ENCODE measurements around the gene PCOLCE2. TPM values are rescaled to one million over a fixed set of nuclear protein-coding genes. Genes with fewer than 3 reads are reported as not detected.

The PCOLCE2 gene
- total and polyA plus RNA-seq, 9 donors = 1.5 to 47.9 (median 3.6) TPM

- TF ChIP-seq POLR2A (IDR thresholded peaks at IDR 0.05) (no peak), CTCF (IDR thresholded peaks at IDR 0.05) (no peak)
- H3K4me1 ChIP-seq (ENCODE audit: insufficient read depth) = no peaks in the 10 kb centered on the region
Measured at GRCh38 chr3:142768338-142768737, 120.5 kb downstream of the PCOLCE2 start.

More at GRCh38 chr3:142768338-142768737, 120.5 kb downstream of the PCOLCE2 start:
- H3K27ac ChIP-seq = no peak overlapping the region
- H3K9me3 ChIP-seq = no peaks in the 10 kb centered on the region
- H3K27me3 ChIP-seq = no peaks in the 10 kb centered on the region
- H3K4me3 ChIP-seq = no peak overlapping the region
- no peak for DNase-seq
- intact Hi-C loops (cut with DNase I) = no loop called here
- H3K36me3 ChIP-seq = no peaks in the 10 kb centered on the region

Small RNA genes lying within 50 kb of the gene (small RNA-seq; reads per million reads assigned to genes)
- gene RNU7-47P = not detected

Other genes starting within 250 kb of the PCOLCE2 start
- 10 to 100 TPM; 20.2 to 41.7 (median 35.4) TPM for gene TRPC1, start 165.0 kb downstream of the PCOLCE2 start, total RNA-seq
- 10 to 100 TPM; 12.6 to 14.0 TPM for gene TRPC1, start 165.0 kb downstream of the PCOLCE2 start, polyA plus RNA-seq
- under 1 TPM in 1 of 7 donors, not detected in 6; 0.08 TPM for gene PAQR9, start 74.6 kb upstream of the PCOLCE2 start, total RNA-seq
- under 1 TPM; 0.04 to 0.07 TPM for gene PAQR9, start 74.6 kb upstream of the PCOLCE2 start, polyA plus RNA-seq
- 100 to 1,000 TPM in 1 of 7 donors, 10 to 100 TPM in 6; 82.6 to 117 (median 98.0) TPM for gene U2SURP, start 112.5 kb upstream of the PCOLCE2 start, total RNA-seq
- 10 to 100 TPM; 32.3 to 61.3 TPM for gene U2SURP, start 112.5 kb upstream of the PCOLCE2 start, polyA plus RNA-seq
- gene CHST2, start 230.7 kb upstream of the PCOLCE2 start, total RNA-seq = 1 to 10 TPM; 1.2 to 6.3 (median 4.5) TPM
- 1 to 10 TPM; 5.8 to 8.0 TPM for gene CHST2, start 230.7 kb upstream of the PCOLCE2 start, polyA plus RNA-seq

Measured in ovary (tissue), 9 donors.